K562 (cell line): ENCODE data around the gene RABGAP1L. TPM values are rescaled to one million over a fixed set of nuclear protein-coding genes. Genes with fewer than 3 reads are reported as not detected.

Source experiments
- CHD1 ChIP-seq: fragments of 200-600 bp; sonication (generic); IDR thresholded peaks from one replicate; pipeline ENCODE4 v1.6.1; 2012; ENCODE audit warnings: mild to moderate bottlenecking, moderate library complexity, low read length, inconsistent platforms
- FOXA3 ChIP-seq, 2 experiments: fragments of 450-650 bp in 1 of 2; sonication (generic) in 1 of 2; formaldehyde crosslinking; IDR thresholded peaks in 1 of 2; conservative IDR thresholded peaks in 1 of 2; 2 replicates each; pipeline versions ENCODE4 v1.4.0 to v1.8.0; 2020 to 2022; ENCODE audit warnings: mild to moderate bottlenecking in 2 of 2, missing genetic modification reagents in 1 of 2
- FOXP1 ChIP-seq: sonication (generic); formaldehyde crosslinking; IDR thresholded peaks from 2 replicates; pipeline ENCODE4 v1.8.0; 2022; ENCODE audit warnings: mild to moderate bottlenecking, missing genetic modification reagents
- GATA2 ChIP-seq: sonication (generic); formaldehyde crosslinking; IDR thresholded peaks from 2 replicates; pipeline ENCODE4 v1.4.0; 2020; ENCODE audit warnings: mild to moderate bottlenecking, missing genetic modification reagents
- HIVEP1 ChIP-seq: fragments of 250-450 bp; sonication (Bioruptor Pico); IDR thresholded peaks from 2 replicates; pipeline ENCODE4 v1.4.0; 2020; ENCODE audit warnings: mild to moderate bottlenecking
- PPARD ChIP-seq: fragments of 250-450 bp; sonication (Bioruptor Pico); IDR thresholded peaks from 2 replicates; pipeline ENCODE4 v1.8.0; 2022; ENCODE audit warnings: inconsistent platforms, mild to moderate bottlenecking, moderate library complexity
- RBM22 ChIP-seq: fragments of 200-400 bp; formaldehyde crosslinking; IDR thresholded peaks from 2 replicates; pipeline ENCODE4 v1.6.1; 2018; ENCODE audit warnings: low read length, low read depth; ENCODE audit not compliant: poor library complexity, severe bottlenecking
- RFX7 ChIP-seq: fragments of 250-450 bp; sonication (Bioruptor Pico); IDR thresholded peaks from 2 replicates; pipeline ENCODE4 v1.5.1; 2021; ENCODE audit warnings: mild to moderate bottlenecking
- TBP ChIP-seq: optimal IDR thresholded peaks from 2 replicates; pipeline ENCODE3; 2011; ENCODE audit warnings: low read depth, low read length, improper control_type of control experiment
- ZFP30 ChIP-seq: fragments of 250-450 bp; sonication (Bioruptor Pico); IDR thresholded peaks from 2 replicates; pipeline ENCODE4 v1.8.0; 2022; ENCODE audit warnings: moderate library complexity, mild to moderate bottlenecking, inconsistent platforms, borderline replicate concordance
- ZFP36 ChIP-seq: fragments of 150-350 bp; IDR thresholded peaks from 2 replicates; pipeline ENCODE4 v1.6.1; 2018; ENCODE audit warnings: low read length, low read depth; ENCODE audit not compliant: partially characterized antibody
- ZNF197 ChIP-seq: fragments of 200-800 bp; sonication (Bioruptor generic); IDR thresholded peaks from 2 replicates; pipeline ENCODE4 v1.6.1; 2016; ENCODE audit warnings: low read depth, missing genetic modification characterization, missing compliant biosample characterization
- ZNF212 ChIP-seq: fragments of 450-650 bp; formaldehyde crosslinking; IDR thresholded peaks from 2 replicates; pipeline ENCODE4 v1.4.0; 2020; ENCODE audit warnings: mild to moderate bottlenecking
- ZNF316 ChIP-seq: fragments of 450-650 bp; IDR thresholded peaks from 2 replicates; pipeline ENCODE4 v1.6.1; 2016
- ZNF644 ChIP-seq: fragments of 200-800 bp; sonication (Bioruptor generic); IDR thresholded peaks from 2 replicates; pipeline ENCODE4 v1.6.1; 2016; ENCODE audit warnings: low read depth, missing genetic modification characterization, missing compliant biosample characterization
- ZNF830 ChIP-seq: fragments of 250-450 bp; sonication (Bioruptor Pico); IDR thresholded peaks from 2 replicates; pipeline ENCODE4 v1.5.0; 2021; ENCODE audit warnings: mild to moderate bottlenecking
- polyA plus RNA-seq, 8 experiments: library from polyadenylated mRNA; depleted of rRNA in 4 of 8; stranded (reverse) in 5 of 8; unstranded in 3 of 8; fragments of >200 nt; fragmentation: Nextera tagmentation in 2 of 8; fragmentation: Illumina TruSeq in 1 of 8; extraction: Ambion mirVana in 2 of 8; extraction: Trizol in 1 of 8; gene quantifications; 2 replicates each; pipeline versions ENCODE4 v1.2.1 to v1.2.3, GENCODE V29; 2011 to 2014; ENCODE audit warnings: inconsistent platforms in 1 of 8, missing spikeins in 1 of 8
- total RNA-seq, 7 experiments: library from RNA; depleted of rRNA in 6 of 7; stranded (reverse); fragments of >200 nt in 6 of 7; fragmentation: Illumina TruSeq in 2 of 7; extraction: Trizol in 2 of 7; gene quantifications; 2 replicates each; pipeline versions ENCODE4 v1.2.1 to v1.2.3, GENCODE V29; 2011 to 2021; ENCODE audit warnings: low replicate concordance in 1 of 7
- TF ChIP-seq, protein P1 (sequence below), 3 experiments: fragments of 200-800 bp in 1 of 3; fragments of 250-450 bp in 1 of 3; fragments of 450-650 bp in 1 of 3; sonication (Bioruptor Pico) in 1 of 3; sonication (Bioruptor generic) in 1 of 3; formaldehyde crosslinking in 1 of 3; IDR thresholded peaks; 2 replicates each; pipeline versions ENCODE4 v1.6.1 to v1.8.0; 2016 to 2022; ENCODE audit warnings: mild to moderate bottlenecking in 2 of 3, missing genetic modification characterization in 2 of 3, missing compliant biosample characterization in 1 of 3, moderate library complexity in 1 of 3
- TF ChIP-seq, protein P2 (sequence below): sonication (generic); formaldehyde crosslinking; IDR thresholded peaks from 2 replicates; pipeline ENCODE4 v1.8.1; 2023; ENCODE audit warnings: mild to moderate bottlenecking, missing genetic modification reagents, moderate library complexity

Gene RABGAP1L
- total and polyA plus RNA-seq, 9 of the 15 experiments (the other 6 are each of a cell fraction or from before 2014, with no cell fraction given), result 16.5 to 44.9 (median 26.7) TPM

GRCh38 chr1:174998569-174999215 is 839.4 kb downstream of the RABGAP1L start (continued):
- TF ChIP-seq ZNF212 (0 out of 2 replicates have a peak, but pooled peaks have one; percentile 51), GATA2 (CRISPR knock-in tag) (peak; percentile 87), RFX7 (CRISPR knock-in tag) (peak; percentile 46; the same call in 1 of the 2 replicates), ZNF644 (peak; percentile 76; the same call in 1 of the 2 replicates), ZNF197 (CRISPR knock-in tag) (peak; percentile 71; the same call in 1 of the 2 replicates), FOXA3 (CRISPR knock-in tag; conservative IDR thresholded peaks at IDR 0.05 in 1 of 2, IDR thresholded peaks at IDR 0.05 in 1 of 2) (peak in 1 of 2 experiments; percentile 28; a peak in 2 of 4 replicates), ZNF830 (CRISPR knock-in tag) (no peak), CHD1 (peak; percentile 52), ZNF316 (peak; percentile 74), TBP (peak; percentile 52), PPARD (CRISPR knock-in tag) (no peak), FOXP1 (CRISPR knock-in tag) (no peak), RBM22 (peak; percentile 41), ZFP36 (no peak), ZFP30 (CRISPR knock-in tag) (0 out of 2 replicates have a peak, but pooled peaks have one; percentile 60), HIVEP1 (0 out of 2 replicates have a peak, but pooled peaks have one; percentile 81)
- TF ChIP-seq, protein P1, sequence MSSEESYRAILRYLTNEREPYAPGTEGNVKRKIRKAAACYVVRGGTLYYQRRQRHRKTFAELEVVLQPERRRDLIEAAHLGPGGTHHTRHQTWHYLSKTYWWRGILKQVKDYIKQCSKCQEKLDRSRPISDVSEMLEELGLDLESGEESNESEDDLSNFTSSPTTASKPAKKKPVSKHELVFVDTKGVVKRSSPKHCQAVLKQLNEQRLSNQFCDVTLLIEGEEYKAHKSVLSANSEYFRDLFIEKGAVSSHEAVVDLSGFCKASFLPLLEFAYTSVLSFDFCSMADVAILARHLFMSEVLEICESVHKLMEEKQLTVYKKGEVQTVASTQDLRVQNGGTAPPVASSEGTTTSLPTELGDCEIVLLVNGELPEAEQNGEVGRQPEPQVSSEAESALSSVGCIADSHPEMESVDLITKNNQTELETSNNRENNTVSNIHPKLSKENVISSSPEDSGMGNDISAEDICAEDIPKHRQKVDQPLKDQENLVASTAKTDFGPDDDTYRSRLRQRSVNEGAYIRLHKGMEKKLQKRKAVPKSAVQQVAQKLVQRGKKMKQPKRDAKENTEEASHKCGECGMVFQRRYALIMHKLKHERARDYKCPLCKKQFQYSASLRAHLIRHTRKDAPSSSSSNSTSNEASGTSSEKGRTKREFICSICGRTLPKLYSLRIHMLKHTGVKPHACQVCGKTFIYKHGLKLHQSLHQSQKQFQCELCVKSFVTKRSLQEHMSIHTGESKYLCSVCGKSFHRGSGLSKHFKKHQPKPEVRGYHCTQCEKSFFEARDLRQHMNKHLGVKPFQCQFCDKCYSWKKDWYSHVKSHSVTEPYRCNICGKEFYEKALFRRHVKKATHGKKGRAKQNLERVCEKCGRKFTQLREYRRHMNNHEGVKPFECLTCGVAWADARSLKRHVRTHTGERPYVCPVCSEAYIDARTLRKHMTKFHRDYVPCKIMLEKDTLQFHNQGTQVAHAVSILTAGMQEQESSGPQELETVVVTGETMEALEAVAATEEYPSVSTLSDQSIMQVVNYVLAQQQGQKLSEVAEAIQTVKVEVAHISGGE (CRISPR knock-in tag; IDR thresholded peaks at IDR 0.05), result no peak
- TF ChIP-seq, protein P2, sequence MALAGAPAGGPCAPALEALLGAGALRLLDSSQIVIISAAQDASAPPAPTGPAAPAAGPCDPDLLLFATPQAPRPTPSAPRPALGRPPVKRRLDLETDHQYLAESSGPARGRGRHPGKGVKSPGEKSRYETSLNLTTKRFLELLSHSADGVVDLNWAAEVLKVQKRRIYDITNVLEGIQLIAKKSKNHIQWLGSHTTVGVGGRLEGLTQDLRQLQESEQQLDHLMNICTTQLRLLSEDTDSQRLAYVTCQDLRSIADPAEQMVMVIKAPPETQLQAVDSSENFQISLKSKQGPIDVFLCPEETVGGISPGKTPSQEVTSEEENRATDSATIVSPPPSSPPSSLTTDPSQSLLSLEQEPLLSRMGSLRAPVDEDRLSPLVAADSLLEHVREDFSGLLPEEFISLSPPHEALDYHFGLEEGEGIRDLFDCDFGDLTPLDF (CRISPR knock-in tag), result 0 out of 2 replicates have a peak, but pooled peaks have one; percentile 93
